NCI-H1930 (cell line): Measurements from ENCODE around the gene TMEM45B.
"Not testable (repeated sequence)": the region's sequence is repeated elsewhere in the genome, so short reads cannot be mapped to it uniquely, and the experiment has no call there.

ENCODE experiments used
- DNase-seq, 2 experiments: peaks; one replicate each; lab custom pipeline; 2025; lab: John Stamatoyannopoulos, UW

The TMEM45B gene

GRCh38 chr11:129815596-129816461, at the start of gene TMEM45B:
Gene TMEM45B (plus strand): TSS chr11:129815848. CDS start chr11:129852483, 36,635 bp downstream.
- DNase-seq, result no peak

DNA sequence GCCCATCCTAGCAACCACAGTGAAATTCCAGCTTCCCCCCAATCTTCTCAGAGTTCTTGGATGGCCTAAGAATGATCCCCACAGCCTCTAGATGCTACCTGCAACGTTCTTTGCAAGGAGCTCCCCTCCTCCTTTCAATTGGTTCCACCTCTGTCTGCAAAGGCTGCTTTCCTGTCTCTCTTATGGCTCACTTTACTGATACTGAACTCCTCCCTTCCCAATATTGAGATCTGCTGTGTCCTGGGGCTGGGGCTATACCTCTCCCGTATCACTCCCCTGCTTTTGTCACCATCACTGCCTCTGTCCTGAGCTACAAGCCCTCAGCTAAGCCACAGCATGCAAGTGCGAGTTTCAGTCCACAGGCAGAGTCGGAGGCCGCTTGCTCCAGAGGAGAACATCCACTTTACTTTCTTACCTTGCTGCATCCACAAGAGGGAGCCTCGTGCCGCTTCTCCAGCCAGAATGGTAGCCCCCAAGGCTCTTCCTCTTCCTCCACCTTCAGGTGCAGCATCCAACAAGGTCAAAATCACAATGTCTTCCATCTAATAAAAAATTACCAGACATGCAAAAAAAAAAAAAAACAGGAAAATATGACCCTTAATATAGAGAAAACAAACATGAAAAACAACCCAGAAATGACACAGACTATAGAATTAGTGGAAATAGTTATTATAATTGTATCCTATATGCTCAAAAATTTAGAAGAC, 48.6 kb upstream of the TMEM45B start:
- DNase-seq, result peak in 1 of 2 experiments; percentile 46

GRCh38 chr11:129767827-129768226, 47.8 kb upstream of the TMEM45B start:
- DNase-seq, result no peak

- no peak for DNase-seq
Measured at GRCh38 chr11:129768356-129768755, 47.3 kb upstream of the TMEM45B start.

GRCh38 chr11:129769059-129769458, 46.6 kb upstream of the TMEM45B start:
- no peak for DNase-seq

DNA sequence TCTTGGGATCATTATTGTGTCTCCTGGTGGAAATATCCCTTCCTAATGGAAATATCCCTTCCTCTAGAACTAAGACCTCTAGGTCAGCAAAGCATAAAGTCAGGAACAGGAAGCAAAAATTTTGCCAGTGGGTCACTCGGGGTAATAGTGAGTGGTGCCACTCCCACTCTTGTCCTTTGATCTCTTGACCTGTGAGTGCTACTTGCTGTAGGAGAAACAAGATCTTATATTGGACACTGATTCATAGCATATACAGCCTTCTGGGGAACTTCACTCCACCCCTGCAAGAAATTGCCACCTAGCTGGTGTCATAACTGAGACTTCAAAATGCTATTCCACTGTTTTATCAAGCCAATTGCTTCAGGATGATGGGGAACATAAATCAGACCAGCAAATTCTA, 44.7 kb upstream of the TMEM45B start:
- DNase-seq, result no peak

- DNase-seq, result not testable (repeated sequence)
Measured at GRCh38 chr11:129771456-129771855, 44.2 kb upstream of the TMEM45B start.

- no peak for DNase-seq
Measured at GRCh38 chr11:129778877-129779276, 36.8 kb upstream of the TMEM45B start.

DNA sequence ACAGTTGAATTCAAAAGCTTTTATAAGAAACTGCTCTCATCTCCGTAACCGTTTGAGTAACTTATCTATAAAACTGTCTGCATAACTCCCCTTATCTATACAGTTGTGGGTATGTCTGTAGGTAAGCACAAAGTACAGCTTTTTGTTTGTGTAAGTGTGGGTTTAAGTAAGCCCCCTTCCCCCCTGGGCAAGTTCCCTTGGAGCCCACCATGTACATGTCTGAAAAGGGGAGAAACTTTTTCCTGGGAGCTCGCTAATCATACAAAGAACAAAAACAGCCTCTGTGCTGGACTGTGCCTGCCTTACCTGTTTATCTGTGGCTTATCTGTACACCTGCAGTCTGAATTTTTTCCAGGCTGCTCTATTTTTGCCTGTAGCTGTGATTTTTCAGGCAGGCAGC, 36.3 kb upstream of the TMEM45B start:
- DNase-seq, result no peak

DNA sequence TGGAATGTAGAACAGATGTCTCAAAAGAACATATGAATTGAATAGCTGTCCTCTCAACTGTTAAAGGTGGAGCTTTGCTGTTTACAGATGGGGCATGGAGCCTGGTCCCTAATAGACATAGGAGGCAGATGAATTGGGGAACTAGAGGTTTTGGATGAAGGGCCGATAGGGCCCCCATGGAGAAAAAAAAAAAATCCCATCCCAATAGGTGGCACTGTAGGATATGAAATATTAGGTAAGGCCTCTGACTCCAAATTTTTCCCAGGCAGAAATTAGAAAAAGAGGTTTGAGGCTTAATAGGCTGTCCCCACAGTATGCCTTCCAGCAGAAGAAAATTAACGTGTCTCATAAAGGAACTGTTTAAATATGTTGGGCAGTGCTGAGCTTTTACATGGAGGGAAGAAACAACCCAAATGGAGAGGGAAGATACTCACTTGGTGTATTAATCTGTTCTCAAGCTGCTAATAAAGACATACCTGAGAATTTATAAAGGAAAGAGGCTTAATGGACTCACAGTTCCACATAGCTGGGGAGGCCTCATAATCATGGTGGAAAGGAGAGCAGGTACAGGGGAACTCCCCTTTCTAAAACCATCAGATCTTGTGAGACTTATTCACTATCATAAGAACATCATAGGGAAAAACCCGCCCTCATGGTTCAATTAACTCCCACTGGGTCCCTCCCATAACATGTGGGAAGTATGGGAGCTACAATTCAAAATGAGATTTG, 30.1 kb upstream of the TMEM45B start:
- DNase-seq, result no peak

DNA sequence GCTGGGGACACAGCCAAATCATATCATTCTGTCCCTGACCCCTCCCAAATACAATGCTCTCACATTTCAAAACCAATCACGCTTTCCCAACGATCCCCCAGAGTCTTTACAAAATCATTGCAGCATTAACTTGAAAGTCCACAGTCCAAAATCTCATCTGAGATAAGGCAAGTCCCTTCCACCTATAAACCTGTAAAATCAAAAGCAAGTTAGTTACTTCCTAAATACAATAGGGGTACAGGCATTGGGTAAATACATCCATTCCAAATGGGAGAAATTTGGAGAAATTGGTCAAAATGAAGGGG, 29.6 kb upstream of the TMEM45B start:
- DNase-seq, result not testable (repeated sequence)

- no peak for DNase-seq
Measured at GRCh38 chr11:129787532-129788155, 28.0 kb upstream of the TMEM45B start.

DNA sequence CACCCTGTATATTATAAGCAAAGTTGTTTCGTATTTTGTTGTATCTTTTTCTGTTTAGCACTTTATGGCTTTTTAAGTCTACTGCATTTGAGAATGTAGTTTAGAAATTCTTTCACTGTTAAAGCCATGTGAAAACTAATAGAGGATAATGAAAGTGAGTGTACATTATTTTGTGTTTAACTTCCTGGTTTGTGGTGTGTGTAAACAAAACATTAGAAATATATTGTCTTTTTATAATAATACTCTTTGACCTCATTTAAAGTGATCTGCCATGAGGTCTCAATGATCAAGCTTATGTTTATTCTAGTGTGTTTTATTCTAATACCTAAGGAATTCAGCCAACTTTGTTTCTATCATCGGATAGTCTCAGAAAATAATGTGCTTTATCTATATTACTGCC, 27.4 kb upstream of the TMEM45B start:
- DNase-seq, result no peak

GRCh38 chr11:129790106-129790505, 25.5 kb upstream of the TMEM45B start:
- no peak for DNase-seq

DNA sequence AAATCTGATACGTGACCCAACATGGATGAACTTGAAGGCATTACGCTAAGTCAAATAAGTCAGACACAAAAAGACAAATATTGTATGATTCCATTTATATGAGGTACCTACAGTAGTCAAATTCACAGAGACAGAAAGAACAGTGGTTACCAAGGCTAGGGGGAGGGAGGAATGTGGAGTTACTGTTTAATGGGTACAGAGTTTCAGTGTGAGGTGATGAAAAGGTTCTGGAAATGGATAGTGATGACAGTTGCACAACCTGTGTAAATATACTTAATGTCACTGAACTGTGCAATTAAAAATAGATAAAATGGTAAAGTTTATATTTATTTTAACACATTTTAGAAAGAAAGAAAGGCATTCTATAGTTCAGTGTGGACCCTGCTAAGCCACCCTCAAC, 24.1 kb upstream of the TMEM45B start:
- DNase-seq, result no peak

DNA sequence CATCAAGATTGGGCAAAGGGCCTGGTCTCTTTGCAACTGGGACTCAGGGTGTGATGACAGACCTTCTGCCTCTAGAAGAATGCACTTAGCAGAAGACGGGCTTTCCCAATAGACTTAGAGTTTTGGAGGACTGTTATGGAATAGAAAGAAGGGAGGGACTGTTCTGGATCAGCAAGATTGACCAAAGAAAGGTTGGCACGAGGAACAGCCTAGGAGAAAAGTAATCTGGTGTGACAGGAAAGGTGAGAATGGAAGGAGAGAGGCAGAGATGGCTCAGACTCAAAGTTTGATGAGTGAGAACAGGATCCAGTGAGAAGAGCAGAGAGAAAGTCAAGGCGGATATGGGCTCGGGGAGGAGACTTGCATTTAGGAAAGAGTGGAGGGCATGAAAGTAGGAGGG, 23.0 kb upstream of the TMEM45B start:
- no peak for DNase-seq

GRCh38 chr11:129795089-129795488, 20.6 kb upstream of the TMEM45B start:
- DNase-seq, result no peak

DNA sequence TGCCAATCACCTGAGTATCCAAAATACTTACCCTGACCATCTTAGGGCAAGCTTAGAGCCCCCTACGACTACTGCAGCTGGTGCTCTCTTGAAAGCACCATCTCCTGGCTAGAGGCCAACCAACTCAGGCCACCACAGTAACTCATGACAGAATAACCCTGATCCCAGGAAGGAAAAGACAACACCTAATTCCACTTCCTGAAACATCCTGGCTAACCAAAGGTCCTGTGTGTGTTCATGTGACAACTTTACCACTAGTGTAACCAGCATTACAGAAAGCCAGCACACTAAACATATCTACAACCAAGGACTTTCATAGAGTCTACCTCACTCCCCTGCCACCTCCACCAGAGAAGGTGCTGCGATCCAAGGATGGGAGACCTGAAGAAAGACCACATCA, 17.4 kb upstream of the TMEM45B start:
- DNase-seq, result no peak

DNA sequence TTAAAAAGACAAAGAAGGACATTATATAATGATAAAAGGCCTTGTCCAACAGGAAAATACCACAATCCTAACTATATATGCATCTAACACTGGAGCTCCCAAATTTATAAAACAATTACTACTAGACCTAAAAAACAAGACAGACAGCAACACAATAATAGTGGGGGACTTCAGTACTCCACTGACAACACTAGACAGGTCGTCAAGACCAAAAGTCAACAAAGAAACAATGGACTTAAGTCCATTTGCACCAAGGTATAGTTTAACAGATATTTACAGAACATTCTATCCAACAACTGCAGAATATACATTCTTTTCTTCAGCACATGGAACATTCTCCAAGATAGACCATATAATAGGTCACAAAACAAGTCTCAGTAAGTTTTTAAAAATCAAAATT, 15.5 kb upstream of the TMEM45B start:
- not testable (repeated sequence) for DNase-seq

- DNase-seq, result no peak
Measured at GRCh38 chr11:129800655-129801054, 15.0 kb upstream of the TMEM45B start.

DNA sequence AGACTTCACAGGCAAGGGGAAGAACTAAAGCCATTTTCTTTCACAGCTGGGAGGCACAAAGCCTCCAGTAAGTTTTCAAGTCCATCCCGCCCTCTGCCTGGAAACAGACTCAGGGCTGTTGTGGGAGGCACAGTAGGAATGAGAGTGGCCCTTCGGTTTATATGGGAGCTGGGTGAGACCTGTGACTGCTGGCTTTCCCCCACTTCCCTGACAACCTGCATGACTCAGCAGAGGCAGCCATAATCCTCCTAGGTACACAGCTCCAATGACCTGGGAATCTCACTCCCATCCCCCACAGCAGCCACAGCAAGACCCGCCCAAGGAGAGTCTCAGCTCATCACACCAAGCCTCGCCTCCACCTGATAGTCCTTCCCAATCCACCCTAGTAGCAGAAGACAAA, 12.1 kb upstream of the TMEM45B start:
- no peak for DNase-seq

DNA sequence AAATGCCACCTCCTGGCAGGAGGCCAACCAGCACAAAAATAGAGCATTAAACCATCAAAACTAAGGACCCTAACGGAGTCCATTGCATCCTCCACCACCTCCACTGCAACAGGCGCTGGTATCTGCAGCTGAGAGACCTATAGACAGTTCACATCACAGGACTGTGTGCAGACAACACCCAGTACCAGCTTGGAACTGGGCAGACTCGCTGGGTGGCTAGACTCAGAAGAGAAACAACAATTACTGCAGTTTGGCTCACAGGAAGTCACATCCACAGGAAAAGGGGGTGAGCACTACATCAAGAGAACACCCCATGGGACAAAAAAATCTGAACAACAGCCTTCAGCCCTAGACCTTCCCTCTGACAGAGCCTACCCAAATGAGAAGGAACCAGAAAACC, 11.6 kb upstream of the TMEM45B start:
- DNase-seq, result no peak
